ENCODE measurements around the gene C1orf159.
A peak's percentile ranks its signal among the peaks of the same experiment; 100 is the strongest.

Gene C1orf159

GRCh38 chr1:1115136-1115785, 628 bp downstream of the C1orf159 start:
- Histone ChIP-seq H4K20me1 (ENCODE audit: low read depth, low read length) (no peaks in the 10 kb centered on the region), H3K4me3 (ENCODE audit: insufficient read depth, low read length, poor library complexity, severe bottlenecking) (peak overlapping the region; percentile 82), H3K36me3 (ENCODE audit: low read length) (no peaks in the 10 kb centered on the region), H3K9me3 (ENCODE audit: insufficient read depth, low read length) (no peaks in the 10 kb centered on the region), H3K9me2 (replicated peaks; ENCODE audit: insufficient read depth, low read length) (no peaks in the 10 kb centered on the region), H2AFZ (ENCODE audit: low read depth, low read length, severe bottlenecking) (no peak overlapping the region), H3K79me2 (ENCODE audit: insufficient read depth, low read length) (peaks cover 3% of the 10 kb centered on the region; the same call in 1 of the 2 replicates), H3K27me3 (ENCODE audit: low read length) (no peaks in the 10 kb centered on the region), H3F3A (ENCODE audit: insufficient read depth) (no peaks in the 10 kb centered on the region), H3K27ac (ENCODE audit: low read depth, low read length) (no peak overlapping the region), H3K9ac (ENCODE audit: low read length) (peak overlapping the region; percentile 69), H3K4me2 (ENCODE audit: low read depth, low read length, poor library complexity, severe bottlenecking) (peak overlapping the region; percentile 46)
- TF ChIP-seq EZH2phosphoT487 (conservative IDR thresholded peaks at IDR 0.05; ENCODE audit: low read length), result no peak
- TF ChIP-seq, protein P1, sequence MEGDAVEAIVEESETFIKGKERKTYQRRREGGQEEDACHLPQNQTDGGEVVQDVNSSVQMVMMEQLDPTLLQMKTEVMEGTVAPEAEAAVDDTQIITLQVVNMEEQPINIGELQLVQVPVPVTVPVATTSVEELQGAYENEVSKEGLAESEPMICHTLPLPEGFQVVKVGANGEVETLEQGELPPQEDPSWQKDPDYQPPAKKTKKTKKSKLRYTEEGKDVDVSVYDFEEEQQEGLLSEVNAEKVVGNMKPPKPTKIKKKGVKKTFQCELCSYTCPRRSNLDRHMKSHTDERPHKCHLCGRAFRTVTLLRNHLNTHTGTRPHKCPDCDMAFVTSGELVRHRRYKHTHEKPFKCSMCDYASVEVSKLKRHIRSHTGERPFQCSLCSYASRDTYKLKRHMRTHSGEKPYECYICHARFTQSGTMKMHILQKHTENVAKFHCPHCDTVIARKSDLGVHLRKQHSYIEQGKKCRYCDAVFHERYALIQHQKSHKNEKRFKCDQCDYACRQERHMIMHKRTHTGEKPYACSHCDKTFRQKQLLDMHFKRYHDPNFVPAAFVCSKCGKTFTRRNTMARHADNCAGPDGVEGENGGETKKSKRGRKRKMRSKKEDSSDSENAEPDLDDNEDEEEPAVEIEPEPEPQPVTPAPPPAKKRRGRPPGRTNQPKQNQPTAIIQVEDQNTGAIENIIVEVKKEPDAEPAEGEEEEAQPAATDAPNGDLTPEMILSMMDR (IDR thresholded peaks at IDR 0.05; ENCODE audit: insufficient read depth, low read length, poor library complexity, severe bottlenecking), result no peak

- Histone ChIP-seq H3K9me2 (replicated peaks; ENCODE audit: insufficient read depth, low read length) (no peaks in the 10 kb centered on the region), H3K27me3 (ENCODE audit: low read length) (no peaks in the 10 kb centered on the region), H4K20me1 (ENCODE audit: low read depth, low read length) (no peaks in the 10 kb centered on the region), H2AFZ (ENCODE audit: low read depth, low read length, severe bottlenecking) (no peak overlapping the region), H3K79me2 (ENCODE audit: insufficient read depth, low read length) (peaks cover 3% of the 10 kb centered on the region; the same call in 1 of the 2 replicates), H3K9me3 (ENCODE audit: insufficient read depth, low read length) (no peaks in the 10 kb centered on the region), H3K4me3 (ENCODE audit: insufficient read depth, low read length, poor library complexity, severe bottlenecking) (no peak overlapping the region), H3F3A (ENCODE audit: insufficient read depth) (no peaks in the 10 kb centered on the region), H3K9ac (ENCODE audit: low read length) (no peak overlapping the region), H3K4me2 (ENCODE audit: low read depth, low read length, poor library complexity, severe bottlenecking) (no peak overlapping the region), H3K27ac (ENCODE audit: low read depth, low read length) (no peak overlapping the region), H3K36me3 (ENCODE audit: low read length) (no peaks in the 10 kb centered on the region)
- TF ChIP-seq, protein P1 (IDR thresholded peaks at IDR 0.05; ENCODE audit: insufficient read depth, low read length, poor library complexity, severe bottlenecking), result no peak
- no peak for TF ChIP-seq EZH2phosphoT487 (conservative IDR thresholded peaks at IDR 0.05; ENCODE audit: low read length)
Measured at GRCh38 chr1:1114431-1114830, 1.5 kb downstream of the C1orf159 start.

DNA sequence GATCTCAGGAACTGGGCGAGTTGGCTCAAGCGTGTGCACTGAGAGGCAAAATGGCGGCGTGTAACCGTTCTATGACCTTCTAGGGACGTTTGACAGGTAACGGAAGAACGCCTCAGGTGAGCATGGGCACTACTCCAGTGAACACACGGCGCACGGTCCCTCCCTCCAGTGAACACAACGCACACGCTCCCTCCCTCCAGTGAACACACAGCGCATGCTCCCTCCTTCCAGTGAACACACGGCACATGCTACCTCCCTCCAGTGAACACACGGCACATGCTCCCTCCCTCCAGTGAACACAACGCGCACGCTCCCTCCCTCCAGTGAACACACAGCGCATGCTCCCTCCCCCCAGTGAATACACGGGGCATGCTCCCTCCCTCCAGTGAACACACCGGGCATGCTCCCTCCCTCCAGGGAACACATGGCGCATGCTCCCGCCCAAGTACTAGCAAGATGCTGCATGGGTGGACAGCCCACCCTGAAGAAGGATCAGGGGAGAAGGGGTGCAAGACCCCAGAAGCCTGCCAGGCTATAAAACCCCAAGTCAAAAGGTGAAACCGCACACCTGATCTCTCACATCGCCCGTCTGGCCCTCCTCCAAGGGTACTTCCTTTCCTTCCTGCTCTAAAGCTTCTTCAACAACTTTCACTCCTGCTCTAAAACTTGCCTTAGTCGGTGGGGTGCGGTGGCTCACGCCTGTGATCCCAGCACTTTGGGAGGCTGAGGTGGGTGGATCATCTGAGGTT, 3.5 kb downstream of the C1orf159 start:
- TF ChIP-seq, protein P1 (IDR thresholded peaks at IDR 0.05; ENCODE audit: insufficient read depth, low read length, poor library complexity, severe bottlenecking), result no peak
- TF ChIP-seq EZH2phosphoT487 (conservative IDR thresholded peaks at IDR 0.05; ENCODE audit: low read length), result no peak
- peaks cover 3% of the 10 kb centered on the region; the same call in 1 of the 2 replicates for H3K79me2 ChIP-seq (ENCODE audit: insufficient read depth, low read length)
- H3K4me3 ChIP-seq (ENCODE audit: insufficient read depth, low read length, poor library complexity, severe bottlenecking), result no peak overlapping the region
- no peaks in the 10 kb centered on the region for H3F3A ChIP-seq (ENCODE audit: insufficient read depth)
- no peak overlapping the region for H3K9ac ChIP-seq (ENCODE audit: low read length)
- H3K27me3 ChIP-seq (ENCODE audit: low read length), result no peaks in the 10 kb centered on the region
- no peak overlapping the region for H3K4me2 ChIP-seq (ENCODE audit: low read depth, low read length, poor library complexity, severe bottlenecking)
- H3K27ac ChIP-seq (ENCODE audit: low read depth, low read length), result no peak overlapping the region
- H3K9me3 ChIP-seq (ENCODE audit: insufficient read depth, low read length), result no peaks in the 10 kb centered on the region
- no peak overlapping the region for H2AFZ ChIP-seq (ENCODE audit: low read depth, low read length, severe bottlenecking)
- H3K36me3 ChIP-seq (ENCODE audit: low read length), result no peaks in the 10 kb centered on the region
- no peaks in the 10 kb centered on the region for H4K20me1 ChIP-seq (ENCODE audit: low read depth, low read length)
- H3K9me2 ChIP-seq (replicated peaks; ENCODE audit: insufficient read depth, low read length), result no peaks in the 10 kb centered on the region
